ENCODE results near the gene VPS33A. TPM values are rescaled to one million over a fixed set of nuclear protein-coding genes. Genes with fewer than 3 reads are reported as not detected.
A peak's percentile ranks its signal among the peaks of the same experiment; 100 is the strongest.
"Not testable (repeated sequence)": the region's sequence is repeated elsewhere in the genome, so short reads cannot be mapped to it uniquely, and the experiment has no call there.

The VPS33A gene
- total and polyA plus RNA-seq, 2 donors from 2014 or later: 11.1 to 20.1 TPM

GRCh38 chr12:122276242-122276641 lies 9.9 kb upstream of the VPS33A start:
- DNase-seq: no peak
- Histone ChIP-seq H3K4me3 (ENCODE audit: low read length in 3 of 3) (no peak overlapping the region), H3K36me3 (ENCODE audit: control insufficient read depth in 2 of 3, insufficient read depth in 3 of 3, low read length in 3 of 3) (peaks cover 3 to 22% (median 15%) of the 10 kb centered on the region in 3 donors), H3K9ac (ENCODE audit: low read length in 3 of 3) (no peak overlapping the region), H3K27me3 (ENCODE audit: control insufficient read depth, insufficient read depth, low read length) (no peaks in the 10 kb centered on the region), H3K4me1 (ENCODE audit: control insufficient read depth in 2 of 3, insufficient read depth in 2 of 3, low read depth in 1 of 3, low read length in 3 of 3) (no peaks in the 10 kb centered on the region), H3K9me3 (ENCODE audit: control insufficient read depth in 2 of 3, insufficient read depth in 1 of 3, low read length in 3 of 3) (no peaks in the 10 kb centered on the region), H3K27ac (ENCODE audit: low read depth in 2 of 2, low read length in 2 of 2) (no peak overlapping the region)
- TF ChIP-seq, protein P1, sequence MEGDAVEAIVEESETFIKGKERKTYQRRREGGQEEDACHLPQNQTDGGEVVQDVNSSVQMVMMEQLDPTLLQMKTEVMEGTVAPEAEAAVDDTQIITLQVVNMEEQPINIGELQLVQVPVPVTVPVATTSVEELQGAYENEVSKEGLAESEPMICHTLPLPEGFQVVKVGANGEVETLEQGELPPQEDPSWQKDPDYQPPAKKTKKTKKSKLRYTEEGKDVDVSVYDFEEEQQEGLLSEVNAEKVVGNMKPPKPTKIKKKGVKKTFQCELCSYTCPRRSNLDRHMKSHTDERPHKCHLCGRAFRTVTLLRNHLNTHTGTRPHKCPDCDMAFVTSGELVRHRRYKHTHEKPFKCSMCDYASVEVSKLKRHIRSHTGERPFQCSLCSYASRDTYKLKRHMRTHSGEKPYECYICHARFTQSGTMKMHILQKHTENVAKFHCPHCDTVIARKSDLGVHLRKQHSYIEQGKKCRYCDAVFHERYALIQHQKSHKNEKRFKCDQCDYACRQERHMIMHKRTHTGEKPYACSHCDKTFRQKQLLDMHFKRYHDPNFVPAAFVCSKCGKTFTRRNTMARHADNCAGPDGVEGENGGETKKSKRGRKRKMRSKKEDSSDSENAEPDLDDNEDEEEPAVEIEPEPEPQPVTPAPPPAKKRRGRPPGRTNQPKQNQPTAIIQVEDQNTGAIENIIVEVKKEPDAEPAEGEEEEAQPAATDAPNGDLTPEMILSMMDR (IDR thresholded peaks at IDR 0.05; ENCODE audit: borderline replicate concordance, extremely low read depth, insufficient read depth): no peak
- intact Hi-C loops (cut with DNase I): no loop called here
- no peak for FAIRE-seq

GRCh38 chr12:122275459-122275858 lies 9.2 kb upstream of the VPS33A start:
- Histone ChIP-seq H3K9me3 (ENCODE audit: control insufficient read depth in 2 of 3, insufficient read depth in 1 of 3, low read length in 3 of 3) (no peaks in the 10 kb centered on the region), H3K4me1 (ENCODE audit: control insufficient read depth in 2 of 3, insufficient read depth in 2 of 3, low read depth in 1 of 3, low read length in 3 of 3) (no peaks in the 10 kb centered on the region), H3K9ac (ENCODE audit: low read length in 3 of 3) (no peak overlapping the region), H3K27me3 (ENCODE audit: control insufficient read depth, insufficient read depth, low read length) (no peaks in the 10 kb centered on the region), H3K4me3 (ENCODE audit: low read length in 3 of 3) (no peak overlapping the region), H3K36me3 (ENCODE audit: control insufficient read depth in 2 of 3, insufficient read depth in 3 of 3, low read length in 3 of 3) (peaks cover 3 to 18% (median 11%) of the 10 kb centered on the region in 3 donors), H3K27ac (ENCODE audit: low read depth in 2 of 2, low read length in 2 of 2) (no peak overlapping the region)
- intact Hi-C loops (cut with DNase I): no loop called here
- TF ChIP-seq, protein P1 (IDR thresholded peaks at IDR 0.05; ENCODE audit: borderline replicate concordance, extremely low read depth, insufficient read depth): no peak
- DNase-seq: no peak
- no peak for FAIRE-seq

DNA sequence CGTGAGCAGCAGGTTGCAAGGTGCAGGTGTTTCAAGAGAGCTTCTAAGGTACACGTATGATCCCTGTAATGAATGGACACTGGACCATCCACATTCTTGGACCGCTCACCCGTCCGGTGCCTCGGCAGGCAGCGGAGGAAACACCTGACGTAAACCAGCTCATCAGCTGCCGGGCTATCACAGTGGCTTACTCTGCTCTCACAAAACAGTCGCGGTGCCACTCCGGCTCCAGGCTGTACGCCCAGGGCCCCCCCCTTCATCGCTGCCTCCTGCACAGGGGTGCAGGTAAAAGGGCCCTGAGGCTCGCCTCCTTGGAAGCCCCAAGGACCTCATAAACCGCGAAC lies 436 bp downstream of the VPS33A start:
- Histone ChIP-seq H3K36me3 (ENCODE audit: control insufficient read depth in 2 of 3, insufficient read depth in 3 of 3, low read length in 3 of 3) (peaks cover 3 to 7% (median 5%) of the 10 kb centered on the region in 3 donors), H3K4me3 (ENCODE audit: low read length in 3 of 3) (peak overlapping the region; percentile 94 to 97 (median 94)), H3K27me3 (ENCODE audit: control insufficient read depth, insufficient read depth, low read length) (no peaks in the 10 kb centered on the region), H3K27ac (ENCODE audit: low read depth in 2 of 2, low read length in 2 of 2) (peak overlapping the region; percentile 86 to 88), H3K4me1 (ENCODE audit: control insufficient read depth in 2 of 3, insufficient read depth in 2 of 3, low read depth in 1 of 3, low read length in 3 of 3) (peaks cover 0 to 10% (median 0%) of the 10 kb centered on the region in 3 donors), H3K9me3 (ENCODE audit: control insufficient read depth in 2 of 3, insufficient read depth in 1 of 3, low read length in 3 of 3) (no peaks in the 10 kb centered on the region), H3K9ac (ENCODE audit: low read length in 3 of 3) (peak overlapping the region; percentile 89 to 94 (median 90))
- intact Hi-C loops (cut with DNase I): no loop called here
- no peak for FAIRE-seq
- DNase-seq: no peak
- TF ChIP-seq, protein P1 (IDR thresholded peaks at IDR 0.05; ENCODE audit: borderline replicate concordance, extremely low read depth, insufficient read depth): no peak

- TF ChIP-seq, protein P1 (IDR thresholded peaks at IDR 0.05; ENCODE audit: borderline replicate concordance, extremely low read depth, insufficient read depth): no peak
- FAIRE-seq: no peak
- Histone ChIP-seq H3K27me3 (ENCODE audit: control insufficient read depth, insufficient read depth, low read length) (no peaks in the 10 kb centered on the region), H3K4me1 (ENCODE audit: control insufficient read depth in 2 of 3, insufficient read depth in 2 of 3, low read depth in 1 of 3, low read length in 3 of 3) (peaks cover 0 to 10% (median 0%) of the 10 kb centered on the region in 3 donors), H3K9me3 (ENCODE audit: control insufficient read depth in 2 of 3, insufficient read depth in 1 of 3, low read length in 3 of 3) (no peaks in the 10 kb centered on the region), H3K9ac (ENCODE audit: low read length in 3 of 3) (peak overlapping the region; percentile 89 to 94 (median 90)), H3K4me3 (ENCODE audit: low read length in 3 of 3) (peak overlapping the region; percentile 94 to 97 (median 94)), H3K36me3 (ENCODE audit: control insufficient read depth in 2 of 3, insufficient read depth in 3 of 3, low read length in 3 of 3) (peaks cover 3 to 8% (median 7%) of the 10 kb centered on the region in 3 donors), H3K27ac (ENCODE audit: low read depth in 2 of 2, low read length in 2 of 2) (peak overlapping the region in 1 of 2 donors; percentile 88)
- DNase-seq: no peak
- intact Hi-C loops (cut with DNase I): no loop called here
Measured at GRCh38 chr12:122265476-122265875, 818 bp downstream of the VPS33A start.

GRCh38 chr12:122260735-122261134 lies 5.6 kb downstream of the VPS33A start:
- H3K4me3 ChIP-seq (ENCODE audit: low read length in 3 of 3); H3K9ac ChIP-seq (ENCODE audit: low read length in 3 of 3); FAIRE-seq; H3K27me3 ChIP-seq (ENCODE audit: control insufficient read depth, insufficient read depth, low read length); DNase-seq; H3K27ac ChIP-seq (ENCODE audit: low read depth in 2 of 2, low read length in 2 of 2); H3K9me3 ChIP-seq (ENCODE audit: control insufficient read depth in 2 of 3, insufficient read depth in 1 of 3, low read length in 3 of 3); H3K4me1 ChIP-seq (ENCODE audit: control insufficient read depth in 2 of 3, insufficient read depth in 2 of 3, low read depth in 1 of 3, low read length in 3 of 3); intact Hi-C loops (cut with DNase I): not testable (repeated sequence)
- peaks cover 3 to 23% (median 15%) of the 10 kb centered on the region in 3 donors for H3K36me3 ChIP-seq (ENCODE audit: control insufficient read depth in 2 of 3, insufficient read depth in 3 of 3, low read length in 3 of 3)

Measured in kidney (tissue), 14 donors.